ENCODE measurements around the gene TMEM43.

TMEM43 gene

DNA sequence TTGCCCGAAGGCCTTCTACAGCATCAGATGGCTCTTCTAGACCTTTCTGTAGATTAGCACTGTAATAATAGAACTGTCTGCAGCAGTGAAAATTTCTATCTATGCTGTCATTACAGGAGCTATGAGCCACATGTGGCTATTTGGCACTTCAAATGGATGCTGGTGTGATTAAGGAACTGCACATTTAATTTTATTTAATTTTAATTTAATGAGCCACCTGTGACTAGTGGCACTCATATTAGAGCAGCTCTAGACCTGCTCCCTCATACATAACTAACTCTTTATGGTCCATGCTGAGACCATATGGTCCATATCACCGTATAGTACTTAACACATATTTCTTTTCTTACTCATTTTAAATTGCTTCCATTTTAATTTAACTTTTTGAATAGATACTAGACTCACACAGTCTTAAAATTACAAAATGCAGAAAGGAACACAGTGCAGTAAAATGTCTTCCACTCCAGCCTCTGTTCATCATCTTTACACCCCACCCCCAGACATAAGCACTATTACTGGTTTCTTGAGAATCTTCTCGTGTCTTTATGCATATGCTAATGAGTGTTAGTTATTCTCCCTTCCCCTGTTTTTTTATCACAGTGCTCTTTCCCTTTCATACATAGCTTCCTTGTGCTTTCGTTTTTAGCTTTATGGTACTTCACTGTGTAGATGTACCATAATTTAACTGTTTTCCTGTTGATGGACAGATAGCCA, 63.3 kb downstream of the TMEM43 start:
- TF ChIP-seq, protein P1, sequence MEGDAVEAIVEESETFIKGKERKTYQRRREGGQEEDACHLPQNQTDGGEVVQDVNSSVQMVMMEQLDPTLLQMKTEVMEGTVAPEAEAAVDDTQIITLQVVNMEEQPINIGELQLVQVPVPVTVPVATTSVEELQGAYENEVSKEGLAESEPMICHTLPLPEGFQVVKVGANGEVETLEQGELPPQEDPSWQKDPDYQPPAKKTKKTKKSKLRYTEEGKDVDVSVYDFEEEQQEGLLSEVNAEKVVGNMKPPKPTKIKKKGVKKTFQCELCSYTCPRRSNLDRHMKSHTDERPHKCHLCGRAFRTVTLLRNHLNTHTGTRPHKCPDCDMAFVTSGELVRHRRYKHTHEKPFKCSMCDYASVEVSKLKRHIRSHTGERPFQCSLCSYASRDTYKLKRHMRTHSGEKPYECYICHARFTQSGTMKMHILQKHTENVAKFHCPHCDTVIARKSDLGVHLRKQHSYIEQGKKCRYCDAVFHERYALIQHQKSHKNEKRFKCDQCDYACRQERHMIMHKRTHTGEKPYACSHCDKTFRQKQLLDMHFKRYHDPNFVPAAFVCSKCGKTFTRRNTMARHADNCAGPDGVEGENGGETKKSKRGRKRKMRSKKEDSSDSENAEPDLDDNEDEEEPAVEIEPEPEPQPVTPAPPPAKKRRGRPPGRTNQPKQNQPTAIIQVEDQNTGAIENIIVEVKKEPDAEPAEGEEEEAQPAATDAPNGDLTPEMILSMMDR (IDR thresholded peaks at IDR 0.05; ENCODE audit: extremely low read depth, missing control alignments), result no peak
- no peak for DNase-seq (ENCODE audit: low spot score)

Data from GM20000 (cell line).